NCI-H510A treated with DMSO at 0.1 percent for 48 hours (cell line): ENCODE results near the gene TNNC2.
"Not testable (repeated sequence)": the region's sequence is repeated elsewhere in the genome, so short reads cannot be mapped to it uniquely, and the experiment has no call there.

Experiments used
- DNase-seq: peaks from one replicate; lab custom pipeline; 2025; lab: John Stamatoyannopoulos, UW

TNNC2 gene

DNA sequence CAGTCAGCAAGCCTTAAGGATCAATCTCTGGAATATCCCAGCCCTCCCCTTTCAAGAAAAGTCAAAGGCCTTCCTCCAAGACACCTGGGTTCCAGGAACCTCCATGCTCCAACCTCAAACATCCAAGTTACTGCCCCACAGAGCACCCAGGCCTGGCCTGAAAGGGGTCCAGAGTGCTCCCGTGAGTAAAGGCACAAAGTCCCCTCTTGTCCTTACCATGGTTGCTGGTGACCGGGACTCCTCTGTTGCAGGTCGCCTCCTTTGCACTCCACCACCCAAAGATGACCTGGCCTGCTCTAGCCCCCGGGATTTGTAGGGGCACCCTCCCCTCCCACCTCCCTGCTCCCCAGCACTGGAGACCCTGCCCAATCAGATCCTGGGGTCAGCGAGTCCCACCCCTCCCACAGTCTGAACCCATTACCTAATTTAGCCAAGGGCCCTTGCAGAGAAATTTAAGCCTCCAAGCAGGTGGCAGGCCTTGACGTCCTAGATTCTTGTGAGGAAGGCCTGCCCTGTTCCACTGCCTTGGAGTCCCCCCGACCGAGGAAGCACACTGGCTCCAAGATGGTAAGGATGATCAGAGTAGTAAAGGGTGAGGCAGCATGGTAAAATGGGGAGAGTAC lies at the start of gene TNNC2:
Gene TNNC2, minus strand, starts transcription at position 283 of the 623 bp plus-strand sequence. Its CDS starts 64 bp downstream, at position 219.
- DNase-seq = no peak

DNA sequence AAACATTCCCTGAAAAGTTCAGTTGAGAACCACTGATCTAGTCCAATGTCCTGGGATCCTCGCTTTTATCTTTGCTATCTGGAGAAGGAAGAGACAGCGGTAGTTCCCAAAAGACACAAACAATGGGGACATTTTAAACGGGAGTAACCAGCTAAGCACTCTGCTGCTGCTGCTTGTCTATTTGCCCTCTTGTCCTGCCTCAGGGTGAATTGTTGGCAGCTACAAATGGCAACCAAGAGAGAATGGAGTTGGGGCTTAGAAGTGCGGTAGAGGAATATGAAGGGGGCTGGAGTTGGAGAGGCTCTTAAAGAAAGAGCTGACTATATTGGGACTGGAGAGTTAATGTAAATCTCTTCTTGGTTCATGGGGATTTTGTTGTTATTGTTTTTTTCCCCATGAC lies 47.5 kb upstream of the TNNC2 start:
- no peak for DNase-seq

DNA sequence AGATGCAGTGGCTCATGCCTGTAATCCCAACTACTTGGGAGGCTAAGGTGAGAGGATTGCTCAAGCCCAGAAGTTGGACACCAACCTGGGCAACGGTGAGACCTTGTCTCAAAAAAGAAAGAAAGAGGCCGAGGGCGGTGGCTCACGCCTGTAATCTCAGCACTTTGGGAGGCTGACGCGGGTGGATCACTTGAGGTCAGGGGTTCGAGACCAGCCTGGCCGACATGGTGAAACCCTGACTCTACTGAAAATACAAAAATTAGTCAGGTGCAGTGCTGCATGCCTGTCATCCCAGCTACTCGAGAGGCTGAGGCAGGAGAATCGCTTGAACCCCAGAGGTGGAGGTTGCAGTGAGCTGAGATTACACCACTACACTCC lies 47.0 kb upstream of the TNNC2 start:
- not testable (repeated sequence) for DNase-seq

DNA sequence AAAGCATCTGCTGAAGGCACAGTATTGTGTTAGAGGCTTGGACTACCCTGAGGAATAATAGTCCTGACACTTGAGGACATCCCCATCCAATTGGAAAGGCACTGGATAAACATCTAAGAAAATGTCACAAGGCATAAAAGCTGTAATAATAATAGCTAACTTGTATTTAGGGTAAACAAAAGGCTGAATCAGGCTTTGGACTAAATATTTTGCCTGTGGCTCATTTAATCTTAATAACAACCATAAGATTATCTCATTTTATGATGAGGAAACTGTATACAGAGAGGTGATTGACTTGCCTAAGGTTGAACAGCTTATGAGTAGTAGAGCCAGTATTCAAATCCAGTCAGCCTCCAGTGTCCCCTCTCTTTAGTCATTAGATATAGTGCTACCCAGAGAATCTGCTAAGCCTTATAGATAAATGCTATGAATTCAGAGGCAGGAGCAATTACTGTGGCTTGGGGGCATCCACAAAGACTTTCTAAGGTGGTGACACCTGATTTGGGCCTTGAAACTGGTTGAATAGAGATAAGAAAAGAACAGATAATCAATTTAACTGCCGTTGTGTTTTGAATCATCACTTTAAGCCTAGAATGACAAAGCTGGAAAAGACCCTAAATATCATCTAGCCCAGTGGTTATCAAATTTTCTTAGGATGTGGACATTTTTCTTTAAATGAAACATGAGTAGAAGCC lies 46.4 kb upstream of the TNNC2 start:
- DNase-seq = no peak

DNA sequence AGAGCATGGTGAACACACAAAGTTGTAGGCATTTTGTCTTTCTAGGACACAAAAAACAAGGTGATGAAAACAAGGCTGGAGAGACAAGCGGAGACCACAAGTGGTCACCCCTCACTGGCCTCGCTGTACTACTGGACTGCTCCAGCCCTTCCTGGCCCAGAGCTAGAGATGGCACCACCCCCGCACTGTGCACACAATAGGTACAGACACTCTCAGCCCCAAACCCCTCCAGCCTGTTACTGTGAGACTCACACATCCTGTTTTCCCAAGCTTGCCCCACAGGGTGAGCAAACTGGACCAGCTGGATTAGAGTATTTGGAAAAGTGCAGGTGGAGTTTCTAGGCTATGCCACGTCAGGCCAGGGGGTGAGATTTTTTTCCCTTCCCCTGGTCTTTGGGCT lies 45.5 kb upstream of the TNNC2 start:
- DNase-seq = peak; percentile 10

DNA sequence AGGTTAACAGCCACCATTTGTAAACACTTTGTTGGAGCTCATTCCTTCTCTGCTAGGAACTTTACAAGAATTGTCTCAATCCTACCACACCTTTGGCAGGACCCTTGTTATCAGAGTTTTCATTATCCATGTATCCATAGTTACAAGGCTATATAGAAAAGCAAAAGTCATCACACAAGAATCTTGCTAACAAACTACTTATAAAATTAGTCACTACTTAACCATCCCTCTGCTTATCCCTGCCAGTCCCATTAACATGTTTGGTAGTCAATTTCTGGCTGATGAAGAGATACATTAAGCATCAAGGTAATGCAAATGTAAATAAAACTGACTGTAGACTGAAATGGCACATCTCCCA lies 40.7 kb upstream of the TNNC2 start:
- no peak for DNase-seq

DNA sequence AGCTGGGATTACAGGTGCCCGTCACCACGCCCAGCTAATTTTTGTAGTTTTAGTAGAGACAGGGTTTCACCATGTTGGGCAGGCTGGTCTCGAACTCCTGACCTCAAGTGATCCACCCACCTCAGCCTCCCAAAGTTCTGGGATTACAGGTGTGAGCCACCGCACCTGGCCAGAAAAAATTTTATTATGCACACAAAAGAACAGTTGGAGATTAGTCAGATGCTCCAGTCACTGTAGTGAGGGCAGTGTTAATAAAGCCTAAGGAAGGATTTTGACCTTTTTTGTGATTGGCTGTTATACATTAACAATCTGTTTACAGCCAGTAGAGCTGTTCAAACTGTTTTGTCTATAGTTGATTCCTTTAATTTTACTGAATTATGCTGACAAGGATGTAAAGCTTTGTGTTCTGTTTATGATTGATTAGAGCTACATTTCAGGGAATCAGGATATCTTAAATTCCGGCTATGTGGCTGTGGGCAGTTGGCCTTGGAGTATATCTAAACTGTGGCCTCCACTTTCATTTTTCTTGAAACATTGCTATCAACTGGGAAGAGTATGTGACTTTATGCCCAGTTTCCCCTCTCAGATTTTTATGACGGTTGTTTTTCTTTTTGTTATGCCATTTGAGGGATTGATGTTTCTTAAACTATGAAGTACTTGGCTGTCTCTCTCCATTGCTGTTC lies 40.2 kb upstream of the TNNC2 start:
- DNase-seq = no peak

DNA sequence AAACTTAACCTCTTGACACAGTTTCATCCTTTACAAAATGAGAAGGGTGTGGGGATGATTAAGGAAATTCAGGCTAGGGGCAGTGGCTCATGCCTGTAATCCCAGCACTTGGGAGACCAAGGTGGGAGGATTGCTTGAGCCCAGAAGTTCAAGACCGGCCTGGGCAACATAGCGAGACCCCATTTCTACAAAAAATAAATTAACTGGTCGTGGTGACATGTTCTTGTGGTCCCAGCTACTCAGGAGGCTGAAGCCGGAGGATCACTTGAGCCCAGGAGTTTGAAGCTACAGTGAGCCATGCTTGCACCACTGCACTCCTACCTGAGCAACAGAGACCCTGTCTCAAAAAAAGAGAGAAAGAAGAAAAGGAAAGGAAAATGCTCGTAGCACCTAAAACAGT lies 39.3 kb upstream of the TNNC2 start:
- DNase-seq = no peak

DNA sequence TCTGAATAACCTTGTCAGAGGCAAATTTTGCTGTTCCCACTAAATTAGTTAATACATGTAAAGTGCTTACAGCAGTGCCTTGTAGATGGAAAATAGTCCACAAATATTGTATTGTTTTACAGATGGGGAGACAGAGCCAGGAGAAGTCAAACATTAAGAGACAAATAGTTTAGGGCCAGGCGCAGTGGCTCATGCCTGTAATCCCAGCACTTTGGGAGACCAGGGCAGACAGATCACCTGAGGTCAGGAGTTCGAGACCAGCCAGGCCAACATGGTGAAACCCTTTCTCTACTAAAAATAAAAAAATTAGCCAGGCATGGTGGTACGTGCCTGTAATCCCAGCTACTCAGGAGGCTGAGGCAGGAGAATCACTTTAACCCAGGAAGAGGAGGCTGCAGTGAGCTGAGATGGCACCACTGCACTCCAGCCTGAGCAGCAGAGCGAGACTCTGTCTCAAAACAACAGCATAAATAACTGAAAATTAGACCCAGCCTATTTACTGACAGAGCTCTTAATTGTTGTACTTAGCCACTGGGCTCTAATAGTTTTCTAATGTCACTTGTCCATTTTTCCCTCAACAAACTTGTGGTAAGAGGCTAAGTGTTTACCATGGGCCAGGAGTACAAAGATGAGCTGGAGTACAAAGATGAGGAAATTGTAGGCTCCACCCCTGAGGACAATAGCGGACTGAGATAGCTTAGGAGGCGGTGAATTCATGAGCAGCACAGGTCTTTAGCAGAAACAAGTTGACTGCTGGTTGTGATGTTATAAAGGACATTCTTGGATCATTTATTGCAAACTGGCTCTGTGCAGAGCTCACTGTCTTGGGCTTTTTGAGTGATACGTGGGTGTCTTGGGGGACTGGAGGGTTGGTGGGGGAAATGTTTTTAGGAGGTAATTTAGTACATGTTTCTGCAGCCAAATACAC lies 36.7 kb upstream of the TNNC2 start:
- peak; percentile 71 for DNase-seq

DNA sequence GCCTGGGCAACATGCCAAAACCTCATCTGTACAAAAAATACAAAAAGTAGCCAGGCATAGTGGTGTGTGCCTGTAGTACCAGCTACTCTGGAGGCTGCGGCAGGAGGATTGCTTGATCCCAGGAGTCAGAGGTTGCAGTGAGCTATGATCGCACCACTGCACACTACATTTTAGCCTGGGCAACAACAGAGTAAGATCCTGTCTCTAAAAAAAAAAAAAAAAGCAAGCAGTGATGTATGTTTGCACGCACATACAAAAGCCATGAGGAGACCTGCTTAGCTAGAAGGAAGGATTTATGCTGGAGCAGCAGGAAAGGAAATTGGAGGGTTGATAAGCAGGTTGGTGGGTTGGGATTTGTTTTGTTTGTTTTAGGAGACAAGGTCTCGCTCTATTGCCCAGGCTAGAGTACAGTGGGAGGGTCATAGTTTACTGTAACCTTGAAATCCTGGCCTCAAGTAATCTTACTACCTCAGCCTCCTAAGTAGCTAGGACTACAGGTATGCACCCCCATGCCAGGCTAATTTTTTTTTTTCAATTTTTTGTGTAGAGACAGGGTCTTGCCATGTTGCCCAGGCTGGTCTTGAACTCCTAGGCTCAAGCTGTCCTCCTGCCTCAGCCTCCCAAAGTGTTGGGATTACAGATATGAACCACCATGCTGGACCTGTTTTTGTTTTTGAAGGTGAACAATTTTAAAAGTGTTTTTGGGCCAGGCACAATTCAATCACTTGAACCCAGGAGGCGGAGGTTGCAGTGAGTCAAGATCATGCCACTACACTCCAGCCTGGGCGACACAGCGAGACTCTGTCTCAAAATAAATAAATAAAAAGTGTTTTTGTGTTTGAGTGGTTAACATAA lies 34.3 kb upstream of the TNNC2 start:
- DNase-seq = peak; percentile 81

DNA sequence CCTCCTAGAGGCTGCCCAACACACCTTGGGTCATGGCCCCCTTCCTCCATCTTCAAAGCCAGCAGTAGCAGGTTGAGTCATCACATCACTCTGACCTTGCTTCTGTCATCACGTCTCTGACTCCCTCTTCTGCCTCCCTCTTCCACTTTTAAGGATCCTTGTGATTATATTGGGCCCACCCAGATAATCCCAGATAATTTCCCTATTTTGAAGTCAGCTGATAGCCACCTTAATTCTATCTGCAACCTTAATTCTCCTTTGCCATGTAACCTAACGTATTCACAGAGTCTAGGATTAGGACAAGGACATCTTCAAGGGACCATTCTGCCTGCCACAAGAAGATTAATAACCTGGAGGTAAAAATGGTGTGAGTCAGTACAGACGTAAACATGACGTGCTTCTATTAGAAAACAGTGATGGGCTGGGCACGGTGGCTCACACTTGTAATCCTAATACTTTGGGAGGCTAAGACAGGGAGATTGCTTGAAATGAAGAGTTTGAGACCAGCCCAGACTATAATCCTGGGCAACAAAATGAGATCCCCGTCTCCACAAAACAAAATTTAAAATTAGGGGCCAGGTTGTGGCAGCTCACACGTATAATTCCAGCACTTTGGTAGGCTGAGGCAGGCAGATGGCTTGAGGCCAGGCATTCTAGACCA lies 33.6 kb upstream of the TNNC2 start:
- no peak for DNase-seq

DNA sequence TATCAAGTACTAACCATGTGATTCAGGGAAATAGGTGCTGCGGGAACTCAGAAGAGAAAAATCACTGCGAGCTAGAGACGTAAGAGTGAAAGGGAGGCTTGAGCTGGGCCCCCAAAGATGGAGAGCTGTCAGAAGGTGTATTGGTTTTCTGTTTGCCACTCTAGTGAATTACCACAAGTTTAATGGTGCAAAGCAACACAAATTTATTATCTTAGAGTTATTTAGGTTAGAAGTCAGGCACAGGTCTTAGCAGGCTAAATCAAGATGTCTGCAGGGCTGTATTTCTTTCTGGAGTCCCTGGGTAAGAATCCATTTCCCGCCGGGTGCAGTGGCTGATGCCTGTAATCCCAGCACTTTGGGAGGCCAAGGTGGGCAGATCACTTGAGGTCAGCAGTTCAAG lies 32.8 kb upstream of the TNNC2 start:
- DNase-seq = no peak

DNA sequence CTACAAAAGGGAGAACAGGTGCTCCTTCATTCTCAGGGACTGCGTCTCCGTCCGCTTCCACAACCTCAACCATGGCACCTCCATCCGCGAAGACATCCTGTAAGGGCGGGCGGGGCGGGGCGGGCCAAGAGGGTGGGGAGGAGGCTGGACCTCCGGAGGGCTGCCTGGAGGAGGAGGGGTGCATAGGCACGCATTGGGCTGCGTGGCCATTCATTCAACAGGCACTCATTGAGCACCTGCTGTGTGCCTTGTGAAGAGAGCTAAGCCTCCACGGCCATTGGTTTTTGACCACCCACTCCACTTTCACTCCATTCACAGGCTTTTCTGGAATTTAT lies 30.7 kb upstream of the TNNC2 start:
- no peak for DNase-seq

DNA sequence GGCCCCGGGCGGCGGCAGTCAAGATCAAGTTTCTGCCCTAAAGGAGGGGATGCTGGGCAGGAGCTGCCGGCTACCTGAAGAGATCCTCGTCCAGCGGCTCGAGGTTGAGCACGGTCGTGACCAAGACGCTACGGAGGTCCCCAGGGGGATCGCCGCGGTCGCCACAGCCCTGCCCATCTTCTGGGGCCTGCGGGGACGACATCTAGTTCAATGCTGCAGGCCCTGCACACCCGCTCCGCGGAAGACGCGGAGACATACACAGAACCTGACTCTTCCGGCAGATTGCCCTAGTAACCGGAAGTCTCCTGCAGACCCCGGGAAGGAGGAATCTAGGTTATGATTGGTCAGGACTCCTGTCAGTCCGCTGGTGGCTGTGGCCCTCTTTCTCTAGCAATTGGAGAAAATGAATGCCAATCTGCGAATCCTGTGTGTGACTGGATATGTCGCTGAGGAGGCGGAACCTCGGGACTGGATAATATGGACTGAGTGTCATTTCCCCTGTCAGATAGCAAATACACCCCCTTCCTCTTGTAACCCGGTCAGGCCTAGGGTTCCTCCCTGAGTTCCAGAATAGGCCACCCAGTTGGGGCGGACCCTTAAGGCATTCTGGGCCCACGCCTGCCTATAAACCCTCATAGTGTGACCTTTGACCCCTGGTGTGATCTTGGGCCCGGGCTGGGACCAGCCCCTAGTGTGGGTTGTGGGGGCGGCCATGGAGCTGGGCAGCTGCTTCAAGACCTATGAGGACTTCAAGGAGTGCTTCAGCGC lies 30.2 kb upstream of the TNNC2 start, which contains the start of the genes ACOT8 and ZSWIM3:
Gene ACOT8, minus strand, starts transcription at position 279 of the 768 bp plus-strand sequence. Its CDS starts 77 bp downstream, at position 202.
Gene ZSWIM3, plus strand, starts transcription at position 501 of the 768 bp plus-strand sequence. Its CDS starts 212 bp downstream, at position 713.
- DNase-seq = peak; percentile 98

DNA sequence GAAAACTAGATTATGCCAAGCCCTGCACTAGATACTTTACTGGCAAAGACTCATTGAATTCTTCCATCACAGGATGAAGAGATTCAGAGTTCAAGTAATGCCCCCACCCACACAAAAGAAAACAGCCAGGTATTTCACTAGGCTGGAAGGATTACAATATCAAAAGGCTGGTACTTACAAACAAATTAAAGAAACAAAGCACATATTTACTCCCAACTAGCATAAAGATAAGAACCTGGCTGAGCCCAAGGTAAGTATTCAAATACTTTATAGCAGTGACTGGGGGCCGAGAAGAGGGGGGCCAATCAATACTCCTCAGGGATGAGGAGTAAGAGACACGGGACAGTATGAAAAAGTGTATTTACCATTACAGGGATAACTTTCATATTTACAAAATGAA lies 26.4 kb upstream of the TNNC2 start:
- no peak for DNase-seq

DNA sequence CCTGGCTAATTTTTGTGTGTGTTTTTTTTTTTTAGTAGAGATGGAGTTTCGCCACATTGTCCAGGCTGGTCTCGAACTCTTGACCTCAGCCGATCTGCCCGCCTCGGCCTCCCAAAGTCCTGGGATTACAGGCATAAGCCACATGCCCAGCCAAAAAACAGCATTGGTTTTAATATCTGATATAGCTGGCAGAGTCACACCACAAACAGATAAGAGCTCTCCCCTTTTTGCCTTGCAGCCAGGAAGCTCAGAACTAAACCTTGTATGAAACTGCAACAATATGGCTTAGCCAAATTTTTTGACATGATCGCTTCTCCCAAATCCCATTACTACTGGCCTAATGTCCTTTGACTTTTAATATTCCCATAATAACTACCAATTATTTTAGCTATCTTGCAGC lies 25.2 kb upstream of the TNNC2 start:
- DNase-seq = no peak

DNA sequence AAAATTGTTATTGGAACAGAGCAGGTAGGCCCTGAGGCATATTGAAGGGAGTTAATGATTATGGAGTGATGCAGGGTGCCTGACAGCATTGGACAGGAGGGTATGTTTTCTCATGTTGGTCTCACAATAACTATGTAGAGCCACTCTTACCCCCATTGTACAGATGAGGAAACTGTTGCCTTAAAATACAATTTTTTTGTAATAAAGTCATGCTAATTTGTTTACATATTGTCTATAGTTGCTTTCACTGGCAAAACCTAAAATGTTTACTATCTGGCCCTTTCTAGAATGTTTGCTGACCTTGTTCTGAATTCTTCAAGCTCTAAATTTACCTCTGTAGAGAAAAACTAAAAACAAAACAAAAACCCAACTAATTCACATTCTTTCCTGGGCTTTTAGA lies 24.4 kb upstream of the TNNC2 start:
- no peak for DNase-seq

DNA sequence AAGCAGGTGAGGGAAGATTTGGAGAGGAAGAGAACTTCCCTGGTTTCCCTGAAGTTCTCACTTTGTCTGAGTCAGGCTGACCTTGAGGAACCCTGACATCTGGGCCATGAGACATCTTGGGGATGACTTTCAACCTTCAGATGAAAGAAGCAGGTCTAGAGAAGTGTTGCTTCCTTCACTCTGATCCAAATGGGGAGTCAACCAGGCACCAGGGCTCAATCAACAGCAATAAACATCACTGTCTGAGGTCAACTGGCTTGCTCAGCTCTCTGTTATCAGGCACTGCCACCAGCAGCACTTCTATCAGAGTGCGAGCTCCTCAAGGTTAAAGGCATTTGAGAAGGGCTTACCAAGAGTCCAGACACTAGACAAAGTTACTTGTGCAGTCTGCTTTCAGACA lies 23.8 kb upstream of the TNNC2 start:
- DNase-seq = no peak

DNA sequence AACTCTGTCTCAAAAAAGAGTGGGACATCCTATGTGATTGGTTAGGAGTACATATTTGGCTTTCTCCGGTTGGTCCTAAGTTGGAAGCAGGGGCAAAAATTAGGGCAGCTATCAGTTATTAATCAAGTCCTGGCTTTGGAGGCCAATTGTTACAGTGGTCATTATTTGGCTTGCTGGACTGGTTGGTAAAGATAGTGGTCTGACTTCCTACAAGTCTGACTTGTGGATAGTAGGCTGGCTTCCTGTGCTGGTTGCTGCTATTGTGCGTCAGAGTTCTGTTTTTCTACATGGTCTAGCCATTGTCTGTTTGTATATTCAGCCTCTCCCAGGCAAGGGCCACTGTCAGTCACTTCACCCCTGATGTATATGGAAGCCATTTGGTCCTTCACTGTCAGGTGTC lies 23.1 kb upstream of the TNNC2 start:
- DNase-seq = no peak

DNA sequence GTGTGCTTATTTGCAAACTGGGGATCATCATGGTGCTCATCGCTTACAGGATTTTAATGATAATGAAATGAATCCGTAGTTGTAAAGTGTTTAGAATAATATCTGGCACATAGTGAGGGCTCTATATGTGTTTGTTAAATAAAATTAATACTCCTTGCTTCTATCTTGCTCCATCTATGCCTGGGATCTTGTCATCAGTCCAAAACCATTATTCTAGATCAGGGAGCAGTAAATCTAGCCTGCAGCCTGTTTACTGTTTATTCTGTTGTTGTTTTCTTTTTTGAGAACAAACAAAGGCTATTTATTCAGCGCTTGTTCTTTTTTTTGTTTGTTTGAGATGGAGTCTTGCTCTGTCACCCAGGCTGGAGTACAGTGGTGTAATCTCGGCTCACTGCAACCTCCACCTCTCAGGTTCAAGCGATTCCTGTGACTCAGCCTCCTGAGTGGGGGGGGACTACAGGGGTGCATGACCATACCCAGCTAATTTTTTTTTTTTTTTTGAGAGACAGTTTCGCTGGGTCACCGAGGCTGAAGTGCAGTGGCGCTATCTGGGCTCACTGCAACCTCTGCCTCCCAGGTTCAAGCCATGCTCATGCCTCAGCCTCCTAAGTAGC lies 22.0 kb upstream of the TNNC2 start:
- no peak for DNase-seq
